Right lobe of liver (tissue), 4 donors: Measurements from ENCODE around the gene STX2.
"Not testable (repeated sequence)": the region's sequence is repeated elsewhere in the genome, so short reads cannot be mapped to it uniquely, and the experiment has no call there.

Experiments used
- POLR2A ChIP-seq: fragments of 450-650 bp; IDR thresholded peaks from one replicate; pipeline ENCODE4 v1.6.1; 2017; ENCODE audit warnings: antibody characterized with exemption, mild to moderate bottlenecking
- TF ChIP-seq, protein P1 (sequence below), 4 donors: fragments of 200-600 bp in 3 of 4; fragments of 450-650 bp in 1 of 4; IDR thresholded peaks; one replicate each; pipeline versions ENCODE4 v1.5.1 to v1.8.0; 2016 to 2022; ENCODE audit warnings: antibody characterized with exemption in 4 of 4, mild to moderate bottlenecking in 2 of 4
- donor health status: DM: no; HTN: no; CAD: no.
- donor health status: DM: no; HTN: no; CAD: no.
- donor health status: DM: no; HTN: yes; CAD: no.

DNA sequence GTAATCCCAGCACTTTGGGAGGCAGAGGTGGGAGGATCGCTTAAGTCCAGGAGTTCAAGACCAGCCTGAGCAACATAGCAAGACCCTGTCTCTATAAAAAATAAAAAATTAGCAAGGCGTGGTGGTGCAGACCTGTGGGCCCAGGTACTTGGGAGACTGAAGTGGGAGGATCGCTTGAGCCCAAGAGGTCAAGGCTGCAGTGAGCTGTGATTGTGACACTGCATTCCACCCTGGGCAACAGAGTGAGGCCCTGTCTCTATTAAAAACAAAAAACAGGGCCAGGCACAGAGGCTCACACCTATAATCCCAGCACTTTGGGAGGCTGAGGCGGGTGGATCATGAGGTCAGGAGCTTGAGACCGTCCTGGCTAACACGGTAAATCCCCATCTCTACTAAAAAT is 9.1 kb upstream of the STX2 start:
- not testable (repeated sequence) for TF ChIP-seq POLR2A
- TF ChIP-seq, protein P1, sequence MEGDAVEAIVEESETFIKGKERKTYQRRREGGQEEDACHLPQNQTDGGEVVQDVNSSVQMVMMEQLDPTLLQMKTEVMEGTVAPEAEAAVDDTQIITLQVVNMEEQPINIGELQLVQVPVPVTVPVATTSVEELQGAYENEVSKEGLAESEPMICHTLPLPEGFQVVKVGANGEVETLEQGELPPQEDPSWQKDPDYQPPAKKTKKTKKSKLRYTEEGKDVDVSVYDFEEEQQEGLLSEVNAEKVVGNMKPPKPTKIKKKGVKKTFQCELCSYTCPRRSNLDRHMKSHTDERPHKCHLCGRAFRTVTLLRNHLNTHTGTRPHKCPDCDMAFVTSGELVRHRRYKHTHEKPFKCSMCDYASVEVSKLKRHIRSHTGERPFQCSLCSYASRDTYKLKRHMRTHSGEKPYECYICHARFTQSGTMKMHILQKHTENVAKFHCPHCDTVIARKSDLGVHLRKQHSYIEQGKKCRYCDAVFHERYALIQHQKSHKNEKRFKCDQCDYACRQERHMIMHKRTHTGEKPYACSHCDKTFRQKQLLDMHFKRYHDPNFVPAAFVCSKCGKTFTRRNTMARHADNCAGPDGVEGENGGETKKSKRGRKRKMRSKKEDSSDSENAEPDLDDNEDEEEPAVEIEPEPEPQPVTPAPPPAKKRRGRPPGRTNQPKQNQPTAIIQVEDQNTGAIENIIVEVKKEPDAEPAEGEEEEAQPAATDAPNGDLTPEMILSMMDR (IDR thresholded peaks at IDR 0.05) = not testable (repeated sequence)
